ENCODE data around the gene CSNK1G1.
"Not testable (repeated sequence)": the region's sequence is repeated elsewhere in the genome, so short reads cannot be mapped to it uniquely, and the experiment has no call there.

Gene CSNK1G1

DNA sequence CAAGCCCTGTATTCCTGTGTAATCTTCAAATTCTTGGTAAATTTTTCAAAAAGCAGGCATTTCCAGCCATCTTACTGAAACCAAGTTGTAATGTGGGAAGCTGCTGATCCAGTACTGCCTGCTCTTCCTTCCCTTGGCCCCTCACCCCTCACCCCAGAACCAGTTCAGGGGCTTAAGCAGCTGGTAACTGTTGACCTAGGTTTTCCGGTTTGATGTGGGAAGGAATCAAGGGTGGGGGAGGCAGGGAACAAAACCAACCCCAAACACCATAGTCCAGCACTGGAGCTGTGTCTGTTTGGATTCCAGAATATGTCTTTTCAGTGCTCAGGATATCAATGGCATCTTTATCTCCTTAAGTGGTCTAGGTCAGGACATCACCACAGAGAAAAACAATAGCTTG lies 233.5 kb downstream of the CSNK1G1 start:
- DNase-seq, result no peak

- no peak for DNase-seq
Observed at GRCh38 chr15:64121614-64122013, 234.4 kb downstream of the CSNK1G1 start.

- not testable (repeated sequence) for DNase-seq
Observed at GRCh38 chr15:64120322-64120721, 235.7 kb downstream of the CSNK1G1 start.

DNA sequence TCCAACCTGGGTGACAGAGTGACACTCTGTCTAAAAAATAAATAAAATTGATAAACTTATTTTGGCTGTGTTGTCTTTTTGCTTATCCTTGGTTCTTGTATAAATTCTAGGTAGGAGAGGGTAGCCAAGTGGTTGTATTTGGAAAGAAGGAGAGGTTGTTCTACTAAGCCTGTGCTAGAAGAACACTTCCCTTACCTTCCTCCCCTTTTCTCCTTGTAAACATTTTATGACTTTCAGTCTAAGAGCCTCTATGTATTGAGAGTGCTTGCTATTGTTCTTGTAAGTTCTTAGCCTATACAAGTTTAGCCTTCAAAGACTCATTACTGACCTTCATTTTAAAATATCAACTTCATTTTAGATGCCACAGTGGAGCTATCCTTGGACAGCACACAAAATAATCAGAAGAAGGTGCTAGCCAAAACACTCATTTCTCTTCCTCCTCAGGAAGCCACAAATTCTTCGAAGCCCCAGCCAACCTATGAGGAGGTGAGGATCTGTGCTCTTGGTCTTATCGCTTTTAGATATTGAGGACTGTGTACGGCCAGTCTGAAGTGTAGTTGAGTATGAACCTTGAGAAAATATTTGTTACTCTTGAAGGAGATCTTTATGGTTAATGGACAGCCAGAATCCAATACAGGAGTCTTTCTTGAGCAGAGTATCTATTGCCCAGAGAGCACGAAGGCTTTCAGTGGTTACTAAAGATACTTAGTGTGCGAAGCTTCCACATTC lies 238.1 kb downstream of the CSNK1G1 start:
- DNase-seq, result no peak
